Body of pancreas (tissue), 4 donors: Measurements from ENCODE around the gene CRACDL.

Source experiments
- POLR2A ChIP-seq, 3 donors: fragments of 450-650 bp; IDR thresholded peaks; one replicate each; pipeline ENCODE4 v1.6.1; 2016; ENCODE audit warnings: antibody characterized with exemption in 3 of 3, mild to moderate bottlenecking in 2 of 3
- TF ChIP-seq, protein P1 (sequence below), 7 experiments: fragments of 450-650 bp in 4 of 7; fragments of 200-600 bp in 3 of 7; sonication (generic) in 3 of 7; IDR thresholded peaks; one replicate each; pipeline ENCODE4 v1.5.1; 2016 to 2019; ENCODE audit warnings: antibody characterized with exemption in 7 of 7

DNA sequence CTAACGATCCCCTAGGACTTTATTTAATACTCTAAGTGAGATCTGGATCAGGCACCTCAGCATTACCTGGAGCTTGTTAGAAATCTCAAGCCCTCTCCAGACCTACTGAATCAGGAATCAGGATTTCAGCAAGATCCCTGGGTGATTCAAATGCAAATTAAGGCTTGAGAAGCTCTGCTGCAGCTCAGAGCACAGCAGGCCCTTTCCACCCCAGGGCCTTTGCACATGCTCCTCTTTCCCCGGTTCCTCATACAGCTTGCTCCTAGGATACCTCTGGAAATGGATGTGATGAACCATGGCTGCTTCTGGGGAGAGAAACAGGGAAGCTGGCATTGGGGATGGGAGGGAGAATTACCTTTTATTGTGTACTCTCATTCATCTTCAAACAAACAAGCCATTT, 164.8 kb downstream of the CRACDL start:
- TF ChIP-seq, protein P1, sequence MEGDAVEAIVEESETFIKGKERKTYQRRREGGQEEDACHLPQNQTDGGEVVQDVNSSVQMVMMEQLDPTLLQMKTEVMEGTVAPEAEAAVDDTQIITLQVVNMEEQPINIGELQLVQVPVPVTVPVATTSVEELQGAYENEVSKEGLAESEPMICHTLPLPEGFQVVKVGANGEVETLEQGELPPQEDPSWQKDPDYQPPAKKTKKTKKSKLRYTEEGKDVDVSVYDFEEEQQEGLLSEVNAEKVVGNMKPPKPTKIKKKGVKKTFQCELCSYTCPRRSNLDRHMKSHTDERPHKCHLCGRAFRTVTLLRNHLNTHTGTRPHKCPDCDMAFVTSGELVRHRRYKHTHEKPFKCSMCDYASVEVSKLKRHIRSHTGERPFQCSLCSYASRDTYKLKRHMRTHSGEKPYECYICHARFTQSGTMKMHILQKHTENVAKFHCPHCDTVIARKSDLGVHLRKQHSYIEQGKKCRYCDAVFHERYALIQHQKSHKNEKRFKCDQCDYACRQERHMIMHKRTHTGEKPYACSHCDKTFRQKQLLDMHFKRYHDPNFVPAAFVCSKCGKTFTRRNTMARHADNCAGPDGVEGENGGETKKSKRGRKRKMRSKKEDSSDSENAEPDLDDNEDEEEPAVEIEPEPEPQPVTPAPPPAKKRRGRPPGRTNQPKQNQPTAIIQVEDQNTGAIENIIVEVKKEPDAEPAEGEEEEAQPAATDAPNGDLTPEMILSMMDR (IDR thresholded peaks at IDR 0.05) = no peak
- TF ChIP-seq POLR2A (IDR thresholded peaks at IDR 0.05) = no peak
